H1 (cell line): Measurements from ENCODE around the gene SDR39U1. TPM values are rescaled to one million over a fixed set of nuclear protein-coding genes. Genes with fewer than 3 reads are reported as not detected.

Experiments used
- CTCF ChIA-PET: fragments of 300-600 bp; sonication (Branson Sonifier 250); formaldehyde crosslinking; loops from one replicate; lab custom pipeline; 2021; ENCODE audit not compliant: partially characterized antibody; lab: Charles Lee
- POLR2A ChIA-PET: fragments of 300-600 bp; sonication (Branson Sonifier 250); formaldehyde crosslinking; loops from one replicate; lab custom pipeline; 2021; ENCODE audit warnings: inconsistent platforms; ENCODE audit not compliant: partially characterized antibody; lab: Charles Lee
- DNase-seq, 2 experiments: peaks; one replicate each; pipeline versions ENCODE4 v3.0.0 to v3.0.0-alpha.2; 2010 to 2022; ENCODE audit warnings: low spot score in 2 of 2, low read depth in 1 of 2, mixed read lengths in 1 of 2
- FAIRE-seq: peaks from 2 replicates; lab custom pipeline; 2011; peaks lifted over from hg19 to GRCh38; lab: Jason Lieb, UNC
- H2AFZ ChIP-seq: 2 replicates; pipeline ENCODE4 v1.8.1; 2012; ENCODE audit warnings: low read length, inconsistent platforms
- H2AK5ac ChIP-seq: 2 replicates; pipeline ENCODE4 v1.6.1; 2013; ENCODE audit warnings: low read depth, low read length
- H2BK120ac ChIP-seq: replicated peaks from 2 replicates; pipeline ENCODE3; 2013; ENCODE audit warnings: low read depth, low read length, inconsistent platforms
- H2BK12ac ChIP-seq: 2 replicates; pipeline ENCODE4 v1.6.1; 2013; ENCODE audit warnings: low read depth, low read length
- H2BK15ac ChIP-seq: 2 replicates; pipeline ENCODE4 v1.6.1; 2013; ENCODE audit warnings: low read length
- H2BK20ac ChIP-seq: 2 replicates; pipeline ENCODE4 v1.6.1; 2013; ENCODE audit warnings: low read length
- H2BK5ac ChIP-seq: 2 replicates; pipeline ENCODE4 v1.6.1; 2013; ENCODE audit warnings: low read depth, low read length
- H3K14ac ChIP-seq: 2 replicates; pipeline ENCODE4 v1.6.1; 2013; ENCODE audit warnings: inconsistent platforms; ENCODE audit not compliant: insufficient read length
- H3K18ac ChIP-seq: 2 replicates; pipeline ENCODE4 v1.6.1; 2013; ENCODE audit warnings: low read length; ENCODE audit errors: extremely low read depth
- H3K23ac ChIP-seq: 2 replicates; pipeline ENCODE4 v1.6.1; 2013; ENCODE audit warnings: inconsistent platforms; ENCODE audit not compliant: insufficient read length
- H3K23me2 ChIP-seq: 2 replicates; pipeline ENCODE4 v1.6.1; 2013; ENCODE audit warnings: low read depth, low read length
- H3K27ac ChIP-seq: 2 replicates; pipeline ENCODE4 v1.6.1; 2011; ENCODE audit warnings: low read depth, low read length, inconsistent platforms
- H3K27me3 ChIP-seq, 4 experiments: replicated peaks in 1 of 4; 1 replicate in 1 of 4; 2 replicates in 3 of 4; pipeline versions ENCODE4 v1.6.1 to v1.8.1; 2011 to 2013; ENCODE audit warnings: low read length in 3 of 4, mild to moderate bottlenecking in 3 of 4, inconsistent platforms in 2 of 4, mixed read lengths in 2 of 4, moderate library complexity in 1 of 4; ENCODE audit not compliant: control insufficient read depth in 3 of 4, insufficient read depth in 3 of 4; ENCODE audit errors: extremely low read depth in 1 of 4
- H3K36me3 ChIP-seq, 4 experiments: 2 replicates each; pipeline versions ENCODE4 v1.6.1 to v1.8.1; 2011 to 2013; ENCODE audit warnings: mild to moderate bottlenecking in 4 of 4, low read length in 3 of 4, moderate library complexity in 2 of 4, control low read depth in 1 of 4, inconsistent platforms in 1 of 4; ENCODE audit not compliant: insufficient read depth in 4 of 4, control insufficient read depth in 2 of 4
- H3K4ac ChIP-seq: replicated peaks from 2 replicates; pipeline ENCODE3; 2013; ENCODE audit warnings: low read length, low read depth, mixed read lengths, inconsistent platforms; ENCODE audit not compliant: insufficient read length
- H3K4me1 ChIP-seq, 4 experiments: replicated peaks in 1 of 4; 1 replicate in 1 of 4; 2 replicates in 3 of 4; pipeline versions ENCODE4 v1.6.1 to v1.8.1; 2011 to 2013; ENCODE audit warnings: low read length in 3 of 4, inconsistent platforms in 2 of 4, mixed read lengths in 1 of 4; ENCODE audit not compliant: insufficient read depth in 4 of 4, control insufficient read depth in 3 of 4
- H3K4me2 ChIP-seq, 2 experiments: 2 replicates each; pipeline versions ENCODE4 v1.6.1 to v1.8.1; 2011 to 2013; ENCODE audit warnings: low read depth in 2 of 2, low read length in 2 of 2, control low read depth in 1 of 2, inconsistent platforms in 1 of 2, mild to moderate bottlenecking in 1 of 2; ENCODE audit not compliant: insufficient read depth in 1 of 2
- H3K4me3 ChIP-seq, 4 experiments: fragments of 200-600, 300-600 bp in 1 of 4; sonication (generic), shearing (Covaris generic), sonication (Bioruptor Twin) in 1 of 4; 2 replicates each; pipeline versions ENCODE4 v1.5.1 to v1.8.1; 2011 to 2016; ENCODE audit warnings: low read length in 4 of 4, low read depth in 3 of 4, control low read depth in 2 of 4, inconsistent platforms in 2 of 4, mild to moderate bottlenecking in 2 of 4, mixed read lengths in 1 of 4, moderate library complexity in 1 of 4; ENCODE audit not compliant: insufficient read depth in 2 of 4; ENCODE audit errors: extremely low read depth in 1 of 4
- H3K56ac ChIP-seq: replicated peaks from 2 replicates; pipeline ENCODE3; 2013; ENCODE audit warnings: low read depth, mild to moderate bottlenecking, mixed read lengths, low read length, inconsistent platforms; ENCODE audit not compliant: insufficient read length
- H3K79me1 ChIP-seq: 2 replicates; pipeline ENCODE4 v1.6.1; 2013; ENCODE audit warnings: low read depth, low read length, control low read depth
- H3K79me2 ChIP-seq, 2 experiments: 2 replicates each; pipeline versions ENCODE4 v1.6.1 to v1.8.1; 2012 to 2013; ENCODE audit warnings: low read length in 2 of 2, mild to moderate bottlenecking in 2 of 2, inconsistent platforms in 1 of 2; ENCODE audit not compliant: insufficient read depth in 2 of 2, control insufficient read depth in 1 of 2
- H3K9ac ChIP-seq, 4 experiments: replicated peaks in 1 of 4; 1 replicate in 1 of 4; 2 replicates in 3 of 4; pipeline versions ENCODE4 v1.6.1 to v1.8.1; 2011 to 2013; ENCODE audit warnings: low read depth in 3 of 4, low read length in 3 of 4, control low read depth in 2 of 4, mild to moderate bottlenecking in 2 of 4, moderate library complexity in 2 of 4, inconsistent platforms in 1 of 4; ENCODE audit errors: extremely low read depth in 1 of 4
- H3K9me3 ChIP-seq, 2 experiments: 2 replicates each; pipeline versions ENCODE4 v1.6.1 to v1.8.1; 2012 to 2013; ENCODE audit warnings: mild to moderate bottlenecking in 2 of 2, moderate library complexity in 2 of 2, control low read depth in 1 of 2, inconsistent platforms in 1 of 2, low read depth in 1 of 2, low read length in 1 of 2, mixed read lengths in 1 of 2; ENCODE audit not compliant: insufficient read depth in 2 of 2
- H4K20me1 ChIP-seq, 2 experiments: replicated peaks in 1 of 2; 2 replicates each; pipeline versions ENCODE3 to v1.8.1; 2011 to 2013; ENCODE audit warnings: inconsistent platforms in 2 of 2, low read length in 2 of 2, mild to moderate bottlenecking in 1 of 2; ENCODE audit not compliant: insufficient read depth in 2 of 2, control insufficient read depth in 1 of 2
- H4K5ac ChIP-seq: 2 replicates; pipeline ENCODE4 v1.6.1; 2013; ENCODE audit warnings: low read length, low read depth, mixed read lengths, inconsistent platforms; ENCODE audit not compliant: insufficient read length
- H4K8ac ChIP-seq: 2 replicates; pipeline ENCODE4 v1.8.0; 2013; ENCODE audit warnings: mild to moderate bottlenecking, moderate library complexity, low read length, inconsistent platforms; ENCODE audit not compliant: insufficient read depth; ENCODE audit errors: extremely low read depth
- H4K91ac ChIP-seq: replicated peaks from 2 replicates; pipeline ENCODE3; 2013; ENCODE audit warnings: low read length, mixed read lengths, inconsistent platforms; ENCODE audit not compliant: insufficient read length
- CBX8 ChIP-seq: fragments of 300-800, 300-1000 bp; sonication (generic); IDR thresholded peaks from 2 replicates; pipeline ENCODE4 v1.7.1; 2016; ENCODE audit warnings: low read depth, low read length, borderline replicate concordance
- EGR1 ChIP-seq: IDR thresholded peaks from 2 replicates; pipeline ENCODE4 v1.6.1; 2011; ENCODE audit warnings: low read depth, low read length, borderline replicate concordance
- WGBS, 2 experiments: shearing (Covaris generic) in 1 of 2; methylation state at CpG; one replicate each; pipeline versions ENCODE4 v1.1.6 to v1.1.7; 2013 to 2015; ENCODE audit warnings: low lambda C conversion rate in 2 of 2, mixed read lengths in 2 of 2, inconsistent platforms in 1 of 2, low coverage in 1 of 2, missing lambda C conversion rate in 1 of 2; ENCODE audit not compliant: insufficient replicate concordance in 2 of 2, insufficient coverage in 1 of 2, insufficient read length in 1 of 2; ENCODE audit errors: extremely low coverage in 1 of 2, missing lambda C conversion rate in 1 of 2; 5-methylcytosine and 5-hydroxymethylcytosine counted together
- polyA plus RNA-seq, 7 experiments: library from polyadenylated mRNA; depleted of rRNA in 3 of 7; stranded (reverse) in 5 of 7; unstranded in 2 of 7; fragments of >200 nt in 5 of 7; fragments of 200-250 nt in 2 of 7; gene quantifications; 1 replicate in 5 of 7; 2 replicates in 1 of 7; 4 replicates in 1 of 7; pipeline versions ENCODE4 v1.2.1 to v1.2.3, GENCODE V29; 2011 to 2013; ENCODE audit warnings: missing spikeins in 2 of 7, mixed read lengths in 2 of 7
- total RNA-seq: library from RNA; stranded (reverse); fragmentation: NEBNext Ultra II Directional; extraction: Animal tissue kit (Norgen Biotek cat#: 25700); gene quantifications from 2 replicates; pipeline ENCODE4 v1.2.1, GENCODE V29; 2021
- TF ChIP-seq, protein P1 (sequence below): IDR thresholded peaks from 2 replicates; pipeline ENCODE4 v1.6.1; 2012; ENCODE audit warnings: inconsistent platforms
- TF ChIP-seq, protein P2 (sequence below): IDR thresholded peaks from 2 replicates; pipeline ENCODE4 v1.6.1; 2011; ENCODE audit warnings: low read depth, mild to moderate bottlenecking, low read length; ENCODE audit not compliant: insufficient read depth

Gene SDR39U1
- total and polyA plus RNA-seq, 2 of the 8 experiments (the other 6 are each of a cell fraction or from before 2014, with no cell fraction given): 46.7 to 98.8 TPM

DNA sequence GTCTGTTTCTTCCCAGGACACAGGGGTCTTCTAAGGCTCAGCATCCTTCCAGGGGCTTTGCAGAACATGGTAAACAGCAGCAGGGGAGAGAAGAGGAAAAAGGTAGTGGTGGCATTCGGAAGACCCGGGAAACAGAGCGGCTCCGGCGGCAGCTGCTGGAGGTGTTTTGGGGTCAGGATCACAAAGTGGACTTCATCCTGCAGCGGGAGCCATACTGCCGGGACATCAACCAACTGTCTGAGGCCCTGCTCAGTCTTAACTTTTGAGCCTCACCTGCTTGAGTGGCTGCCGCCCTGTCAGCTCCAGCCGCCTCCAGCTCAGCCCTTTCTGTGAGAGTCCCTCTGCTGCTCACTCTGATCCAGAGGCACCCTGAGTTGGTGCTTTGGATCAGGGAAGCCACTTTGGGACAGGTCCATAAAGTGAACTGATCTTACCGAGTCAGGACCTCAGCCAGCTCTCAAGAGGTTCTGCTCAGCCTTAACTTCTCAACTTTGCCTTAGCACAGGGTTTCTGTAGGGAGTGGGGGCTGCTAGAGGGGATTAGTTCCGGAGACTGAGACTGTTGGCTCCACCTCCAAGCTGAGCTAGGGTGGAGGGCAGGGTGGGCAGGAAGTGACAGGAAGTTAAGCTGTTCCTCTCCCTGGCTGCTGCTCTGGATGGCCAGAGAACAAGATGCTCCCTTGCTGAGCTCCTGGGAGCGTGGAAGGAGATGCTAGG is 5.4 kb downstream of the SDR39U1 start:
- 88% methylated on average over 10 of the region's 12 CpGs; no CpG with 5 or more reads in 1 of the 2 experiments for WGBS, 2 experiments
- H3K14ac ChIP-seq: no peak overlapping the region
- H3K23ac ChIP-seq: no peak overlapping the region
- TF ChIP-seq, protein P1, sequence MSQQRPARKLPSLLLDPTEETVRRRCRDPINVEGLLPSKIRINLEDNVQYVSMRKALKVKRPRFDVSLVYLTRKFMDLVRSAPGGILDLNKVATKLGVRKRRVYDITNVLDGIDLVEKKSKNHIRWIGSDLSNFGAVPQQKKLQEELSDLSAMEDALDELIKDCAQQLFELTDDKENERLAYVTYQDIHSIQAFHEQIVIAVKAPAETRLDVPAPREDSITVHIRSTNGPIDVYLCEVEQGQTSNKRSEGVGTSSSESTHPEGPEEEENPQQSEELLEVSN: no peak
- TF ChIP-seq CBX8: no peak
- TF ChIP-seq, protein P2, sequence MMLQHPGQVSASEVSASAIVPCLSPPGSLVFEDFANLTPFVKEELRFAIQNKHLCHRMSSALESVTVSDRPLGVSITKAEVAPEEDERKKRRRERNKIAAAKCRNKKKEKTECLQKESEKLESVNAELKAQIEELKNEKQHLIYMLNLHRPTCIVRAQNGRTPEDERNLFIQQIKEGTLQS: no peak
- no peak for TF ChIP-seq EGR1
- H2BK5ac ChIP-seq: no peak overlapping the region
- FAIRE-seq (no peak), DNase-seq (no peak)
- no peak overlapping the region for H2BK15ac ChIP-seq
- H2BK20ac ChIP-seq: no peak overlapping the region
- H4K8ac ChIP-seq: no peak overlapping the region
- no peak overlapping the region for H4K91ac ChIP-seq
- no peak overlapping the region for H2BK120ac ChIP-seq
- no peaks in the 10 kb centered on the region; the same call in 1 of the 2 replicates for H3K79me1 ChIP-seq
- H4K20me1 ChIP-seq: peaks cover 1 to 5% of the 10 kb centered on the region in 2 experiments
- no peak overlapping the region for H3K4me2 ChIP-seq
- peaks cover 10 to 26% (median 14%) of the 10 kb centered on the region in 4 experiments; a peak in 7 of 8 replicates for H3K36me3 ChIP-seq
- H4K5ac ChIP-seq: no peak overlapping the region
- H3K4ac ChIP-seq: no peak overlapping the region
- H3K9ac ChIP-seq: no peak overlapping the region; a peak in 1 of 7 replicates
- H3K79me2 ChIP-seq: no peaks in the 10 kb centered on the region
- H3K4me1 ChIP-seq: no peaks in the 10 kb centered on the region; a peak in 2 of 7 replicates
- no peak overlapping the region for H3K4me3 ChIP-seq
- H2BK12ac ChIP-seq: no peak overlapping the region
- H3K18ac ChIP-seq: no peak overlapping the region
- no peaks in the 10 kb centered on the region for H3K27me3 ChIP-seq
- no peak overlapping the region for H2AFZ ChIP-seq
- H3K23me2 ChIP-seq: peaks cover 4% of the 10 kb centered on the region; the same call in 1 of the 2 replicates
- H3K9me3 ChIP-seq: no peaks in the 10 kb centered on the region
- no peak overlapping the region for H3K56ac ChIP-seq
- no peak overlapping the region for H2AK5ac ChIP-seq
- CTCF ChIA-PET: interaction anchor here (0.8 to 21.3 kb wide), 31 partner anchors 11 to 195 kb away, joined by 3 to 664 read pairs (median 5); partner anchors contain the start of genes ADCY4, CIDEB, RIPK3 and TINF2
- POLR2A ChIA-PET: interaction anchor here (0.7 to 3.2 kb wide), 22 partner anchors 8 to 137 kb away, joined by 3 to 25 read pairs (median 3); partner anchors contain the start of genes ADCY4, CBLN3, DHRS1 and LTB4R
- no peak overlapping the region for H3K27ac ChIP-seq
